SK-N-MC (cell line): ENCODE results near the gene BPIFB1.

ENCODE experiments used
- DNase-seq: peaks from one replicate; pipeline ENCODE4 v3.0.0-alpha.2; 2011; ENCODE audit warnings: low read depth, low spot score
- H3K27ac ChIP-seq: fragments of 200-600 bp; sonication (generic); 2 replicates; pipeline ENCODE4 v1.5.1; 2016; ENCODE audit warnings: mixed run types
- H3K36me3 ChIP-seq: fragments of 200-600 bp; sonication (generic); 2 replicates; pipeline ENCODE4 v1.6.1; 2017; ENCODE audit warnings: antibody characterized with exemption, low read length, mixed read lengths; ENCODE audit not compliant: insufficient read depth
- H3K4me3 ChIP-seq: fragments of 200-600 bp; sonication (generic); 2 replicates; pipeline ENCODE4 v1.5.1; 2016
- H3K9ac ChIP-seq: fragments of 200-600 bp; sonication (generic); 2 replicates; pipeline ENCODE4 v1.8.0; 2017; ENCODE audit warnings: mixed run types, mixed read lengths; ENCODE audit not compliant: insufficient read length
- H3K9me3 ChIP-seq: fragments of 200-600 bp; sonication (generic); 2 replicates; pipeline ENCODE4 v1.6.1; 2017; ENCODE audit warnings: low read depth, mild to moderate bottlenecking, antibody characterized with exemption, low read length, moderate library complexity, mixed read lengths
- EZH2 ChIP-seq: fragments of 200-600 bp; sonication (generic); IDR thresholded peaks from one replicate; pipeline ENCODE4 v1.6.1; 2017; ENCODE audit warnings: antibody characterized with exemption
- FOXP2 ChIP-seq: optimal IDR thresholded peaks from 2 replicates; pipeline ENCODE3; 2011; ENCODE audit warnings: mild to moderate bottlenecking, moderate library complexity; ENCODE audit not compliant: insufficient read depth; ENCODE audit errors: extremely low read length, control extremely low read depth
- POLR2AphosphoS5 ChIP-seq: IDR thresholded peaks from 2 replicates; pipeline ENCODE4 v1.6.1; 2012; ENCODE audit warnings: mild to moderate bottlenecking, low read depth, low read length, borderline replicate concordance

Gene BPIFB1

GRCh38 chr20:33242319-33243100 is 40.5 kb upstream of the BPIFB1 start:
- DNase-seq: no peak
- TF ChIP-seq EZH2 (no peak), FOXP2 (no peak), POLR2AphosphoS5 (no peak)
- no peak overlapping the region for H3K9ac ChIP-seq
- H3K4me3 ChIP-seq: no peak overlapping the region
- H3K27ac ChIP-seq: no peak overlapping the region
- H3K36me3 ChIP-seq: no peaks in the 10 kb centered on the region
- no peaks in the 10 kb centered on the region for H3K9me3 ChIP-seq

- no peak for DNase-seq
- H3K9ac ChIP-seq: no peak overlapping the region
- no peak overlapping the region for H3K4me3 ChIP-seq
- no peaks in the 10 kb centered on the region for H3K36me3 ChIP-seq
- TF ChIP-seq EZH2 (no peak), FOXP2 (no peak), POLR2AphosphoS5 (no peak)
- H3K9me3 ChIP-seq: no peaks in the 10 kb centered on the region
- no peak overlapping the region for H3K27ac ChIP-seq
These were observed 36.9 kb upstream of the BPIFB1 start for GRCh38 chr20:33246077-33246476.

- H3K27ac ChIP-seq: no peak overlapping the region
- no peaks in the 10 kb centered on the region for H3K36me3 ChIP-seq
- no peak for TF ChIP-seq EZH2
- TF ChIP-seq POLR2AphosphoS5: no peak
- no peak for TF ChIP-seq FOXP2
- DNase-seq: no peak
- no peak overlapping the region for H3K4me3 ChIP-seq
- H3K9me3 ChIP-seq: no peaks in the 10 kb centered on the region
- no peak overlapping the region for H3K9ac ChIP-seq
These were observed 33.6 kb upstream of the BPIFB1 start for GRCh38 chr20:33249456-33249855.

GRCh38 chr20:33250666-33251065 is 32.3 kb upstream of the BPIFB1 start:
- no peak overlapping the region for H3K27ac ChIP-seq
- no peak overlapping the region for H3K4me3 ChIP-seq
- no peak for DNase-seq
- H3K36me3 ChIP-seq: no peaks in the 10 kb centered on the region
- H3K9ac ChIP-seq: no peak overlapping the region
- no peak for TF ChIP-seq FOXP2
- no peak for TF ChIP-seq EZH2
- TF ChIP-seq POLR2AphosphoS5: no peak
- H3K9me3 ChIP-seq: no peaks in the 10 kb centered on the region

- no peaks in the 10 kb centered on the region for H3K9me3 ChIP-seq
- DNase-seq: no peak
- H3K36me3 ChIP-seq: no peaks in the 10 kb centered on the region
- H3K9ac ChIP-seq: no peak overlapping the region
- TF ChIP-seq EZH2: no peak
- TF ChIP-seq POLR2AphosphoS5: no peak
- TF ChIP-seq FOXP2: no peak
- H3K4me3 ChIP-seq: no peak overlapping the region
- no peak overlapping the region for H3K27ac ChIP-seq
These were observed 31.5 kb upstream of the BPIFB1 start for GRCh38 chr20:33251496-33251895.

GRCh38 chr20:33252460-33252859 is 30.6 kb upstream of the BPIFB1 start:
- H3K27ac ChIP-seq: no peak overlapping the region
- DNase-seq: no peak
- H3K4me3 ChIP-seq: no peak overlapping the region
- TF ChIP-seq FOXP2 (no peak), POLR2AphosphoS5 (no peak), EZH2 (no peak)
- no peaks in the 10 kb centered on the region for H3K36me3 ChIP-seq
- no peak overlapping the region for H3K9ac ChIP-seq
- H3K9me3 ChIP-seq: no peaks in the 10 kb centered on the region

GRCh38 chr20:33255005-33255404 is 28.0 kb upstream of the BPIFB1 start:
- no peaks in the 10 kb centered on the region for H3K36me3 ChIP-seq
- no peak overlapping the region for H3K9ac ChIP-seq
- no peaks in the 10 kb centered on the region for H3K9me3 ChIP-seq
- no peak for DNase-seq
- no peak overlapping the region for H3K27ac ChIP-seq
- no peak overlapping the region for H3K4me3 ChIP-seq
- TF ChIP-seq FOXP2: no peak

- H3K27ac ChIP-seq: no peak overlapping the region
- 0 out of 2 replicates have a peak, but pooled peaks cover 2% of the 10 kb centered on the region for H3K9me3 ChIP-seq
- H3K36me3 ChIP-seq: no peaks in the 10 kb centered on the region
- no peak overlapping the region for H3K9ac ChIP-seq
- no peak for DNase-seq
- TF ChIP-seq POLR2AphosphoS5 (no peak), FOXP2 (no peak), EZH2 (no peak)
- no peak overlapping the region for H3K4me3 ChIP-seq
These were observed 25.8 kb upstream of the BPIFB1 start for GRCh38 chr20:33257237-33257636.

- Histone ChIP-seq H3K27ac (no peak overlapping the region), H3K9me3 (0 out of 2 replicates have a peak, but pooled peaks cover 2% of the 10 kb centered on the region), H3K9ac (no peak overlapping the region), H3K4me3 (no peak overlapping the region), H3K36me3 (no peaks in the 10 kb centered on the region)
- no peak for TF ChIP-seq POLR2AphosphoS5
- TF ChIP-seq EZH2: no peak
- TF ChIP-seq FOXP2: no peak
- no peak for DNase-seq
These were observed 23.6 kb upstream of the BPIFB1 start for GRCh38 chr20:33259371-33259770.
